PC-9 (cell line): ENCODE measurements around the gene PIBF1.

Experiments
- CTCF ChIP-seq: fragments of 200-600 bp; sonication (generic); conservative IDR thresholded peaks from 2 replicates; pipeline ENCODE4 v1.6.1; 2017; ENCODE audit warnings: mixed run types, antibody characterized with exemption, mild to moderate bottlenecking, moderate library complexity
- EZH2 ChIP-seq: fragments of 200-600 bp; sonication (generic); IDR thresholded peaks from 2 replicates; pipeline ENCODE4 v1.8.0; 2017; ENCODE audit warnings: antibody characterized with exemption, low read depth

DNA sequence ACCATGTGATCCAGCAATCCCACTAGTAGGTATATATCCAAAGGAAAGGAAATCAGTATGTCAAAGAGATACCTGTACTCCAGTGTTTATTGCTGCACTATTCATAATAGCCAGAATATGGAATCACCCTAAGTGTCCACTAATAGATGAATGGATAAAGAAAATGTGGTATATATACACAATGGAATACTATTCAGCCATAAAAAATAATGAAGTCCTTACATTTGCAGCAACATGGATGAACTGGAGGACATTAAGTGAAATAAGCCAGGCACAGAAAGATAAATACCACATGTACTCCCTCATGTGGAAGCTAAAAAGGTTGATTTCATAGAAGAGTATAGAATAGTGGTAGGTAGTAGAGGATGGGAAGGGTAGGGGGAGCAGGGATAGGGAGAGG lies 30.7 kb upstream of the PIBF1 start:
- TF ChIP-seq CTCF, result no peak
- TF ChIP-seq EZH2, result no peak
